Stimulated activated CD4-positive, alpha-beta T cell treated with anti-CD3 and anti-CD28 coated beads, Interleukin-12 subunit alpha, Interleukin-12 subunit beta, amount 100 ng/mL, for 24 hours (primary cell): Measurements from ENCODE around the gene RASA1.
A peak's percentile ranks its signal among the peaks of the same experiment; 100 is the strongest.
"Not testable (repeated sequence)": the region's sequence is repeated elsewhere in the genome, so short reads cannot be mapped to it uniquely, and the experiment has no call there.

Experiments used
- DNase-seq, 2 experiments: peaks; one replicate each; pipeline ENCODE4 v3.0.0-alpha.2; 2020; ENCODE audit warnings: low read depth in 2 of 2

Gene RASA1

DNA sequence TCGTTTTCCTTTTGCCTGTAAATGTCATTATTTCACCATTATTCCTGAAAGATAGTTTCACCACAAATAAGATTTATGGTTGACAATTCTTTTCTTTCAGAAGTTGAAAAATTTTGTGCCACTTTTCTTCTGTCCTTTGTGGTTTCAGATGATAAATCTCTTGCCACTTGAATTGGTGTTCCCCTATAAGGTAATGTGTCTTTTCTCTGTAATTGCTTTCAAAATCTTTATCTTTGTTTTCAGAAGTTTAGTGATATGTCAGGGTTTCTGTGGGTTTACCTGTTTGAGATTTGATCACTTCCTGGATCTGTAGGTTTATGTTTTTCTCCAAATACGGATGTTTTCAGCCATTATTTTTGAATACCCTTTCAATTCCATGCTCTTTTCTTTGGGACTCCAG lies 14.6 kb downstream of the RASA1 start:
- no peak for DNase-seq

DNA sequence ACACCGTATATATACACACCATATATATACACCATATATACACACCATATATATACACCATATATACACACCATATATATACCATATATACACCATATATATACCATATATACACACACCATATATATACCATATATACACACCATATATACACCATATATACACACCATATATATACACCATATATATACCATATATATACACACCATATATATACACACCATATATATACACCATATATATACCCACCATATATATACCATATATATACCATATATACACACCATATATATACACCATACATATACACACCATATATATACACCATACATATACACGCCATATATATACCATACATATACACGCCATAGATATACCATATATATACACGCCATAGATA lies 19.6 kb downstream of the RASA1 start:
- DNase-seq: not testable (repeated sequence)

DNA sequence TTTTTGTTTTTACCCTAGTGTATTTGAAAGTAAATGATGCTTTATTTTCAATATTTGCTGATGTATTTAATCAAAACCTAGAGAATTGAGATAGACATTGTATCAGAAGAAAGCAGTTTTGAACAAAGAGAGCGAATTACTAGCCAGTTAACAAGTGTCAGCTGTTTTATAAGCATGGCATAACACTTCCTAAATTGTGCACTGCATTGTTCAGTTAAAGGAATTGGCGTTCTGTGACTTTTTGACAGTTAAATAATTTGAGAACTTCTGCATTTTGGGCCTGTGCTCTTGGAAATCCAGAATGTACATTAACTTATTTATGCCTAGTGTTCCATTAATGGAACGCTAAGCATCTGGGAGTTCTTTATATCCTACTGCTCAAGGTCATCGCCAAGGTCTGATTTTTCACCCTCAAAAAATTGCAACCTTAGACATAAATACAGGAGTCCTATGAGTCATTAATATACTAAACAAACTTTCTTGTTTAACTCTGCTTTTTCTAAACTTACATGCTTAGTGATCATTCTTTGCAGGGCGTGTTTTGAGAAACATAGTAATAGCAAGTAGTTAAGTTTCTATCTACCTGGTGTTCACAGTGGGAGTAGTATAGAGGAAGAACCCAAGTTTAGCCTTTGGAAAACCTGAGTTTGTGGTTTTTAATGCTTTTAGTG lies 31.1 kb downstream of the RASA1 start:
- DNase-seq: no peak

- DNase-seq: no peak
These were observed 32.5 kb downstream of the RASA1 start for GRCh38 chr5:87300176-87300575.

DNA sequence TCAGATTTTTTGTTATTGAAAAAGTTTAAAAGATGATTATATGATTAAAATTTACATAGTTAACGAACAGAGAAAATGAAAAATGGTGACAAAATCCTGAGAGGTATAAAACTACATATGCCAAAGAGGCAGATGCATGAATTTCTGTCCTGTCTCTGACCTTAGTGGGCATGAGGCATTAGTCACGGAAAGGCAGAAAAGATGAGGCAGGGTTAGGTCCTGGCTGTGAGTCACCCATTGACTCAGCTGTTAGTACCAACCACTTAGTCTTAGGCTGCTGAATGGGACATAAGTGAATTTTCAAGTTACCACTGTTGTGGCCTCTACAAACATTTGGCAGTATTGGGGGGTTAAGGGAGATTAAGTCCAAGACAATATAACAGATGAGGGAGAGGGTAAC lies 33.1 kb downstream of the RASA1 start:
- peak; percentile 10 to 22 for DNase-seq

DNA sequence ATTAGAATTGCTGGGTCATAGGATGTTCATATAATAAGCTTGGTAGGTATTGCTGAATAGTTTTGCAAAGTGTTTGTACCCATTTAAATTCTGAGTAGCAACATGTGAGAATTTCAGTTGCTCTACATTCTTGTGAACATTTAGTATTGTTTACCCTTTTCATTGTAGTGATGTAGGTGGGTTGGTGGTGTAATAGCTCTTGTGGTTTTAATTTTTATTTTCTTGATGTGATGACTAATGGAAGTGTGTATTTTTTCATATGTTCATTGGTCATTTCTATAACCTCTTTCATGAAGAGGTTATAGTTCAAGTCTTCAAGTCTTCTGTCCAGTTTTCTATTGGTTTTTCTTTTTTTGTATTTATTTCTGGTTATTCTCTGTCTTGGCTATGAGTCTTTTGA lies 34.4 kb downstream of the RASA1 start:
- DNase-seq: no peak

- DNase-seq: no peak
These were observed 35.6 kb downstream of the RASA1 start for GRCh38 chr5:87303324-87303723.

GRCh38 chr5:87306090-87306489 lies 38.4 kb downstream of the RASA1 start:
- not testable (repeated sequence) for DNase-seq

DNA sequence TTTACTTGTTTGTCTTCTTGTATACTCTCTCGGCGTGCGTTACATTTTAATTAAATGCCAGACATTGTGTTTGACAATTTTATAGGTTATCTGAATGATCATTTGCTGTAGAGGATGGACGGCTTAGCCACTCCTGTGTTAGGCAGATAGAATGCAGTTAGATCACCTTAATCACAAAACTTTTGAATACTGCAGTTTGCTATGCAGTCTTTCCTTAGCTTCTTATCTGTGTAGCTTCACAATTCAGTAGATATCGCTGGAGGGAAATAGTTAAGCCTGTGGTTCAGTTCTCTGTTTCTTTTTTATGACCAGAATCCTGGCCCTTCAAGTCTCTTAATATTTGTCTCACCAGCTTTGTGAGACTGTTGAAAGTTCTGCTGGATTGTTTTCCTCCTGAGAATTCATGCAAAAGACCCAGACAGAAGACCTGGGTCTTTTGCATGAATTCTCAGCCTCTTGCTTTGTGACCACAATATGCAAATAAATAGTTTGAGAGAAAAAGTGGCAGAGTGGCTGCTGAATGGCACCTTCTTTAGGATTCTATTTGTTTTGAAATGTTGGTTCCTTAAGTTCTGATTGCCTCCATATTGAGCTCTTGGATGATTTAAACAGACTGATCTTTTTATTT lies 40.2 kb downstream of the RASA1 start:
- no peak for DNase-seq

- DNase-seq: no peak
These were observed 44.0 kb downstream of the RASA1 start for GRCh38 chr5:87311405-87312279.

DNA sequence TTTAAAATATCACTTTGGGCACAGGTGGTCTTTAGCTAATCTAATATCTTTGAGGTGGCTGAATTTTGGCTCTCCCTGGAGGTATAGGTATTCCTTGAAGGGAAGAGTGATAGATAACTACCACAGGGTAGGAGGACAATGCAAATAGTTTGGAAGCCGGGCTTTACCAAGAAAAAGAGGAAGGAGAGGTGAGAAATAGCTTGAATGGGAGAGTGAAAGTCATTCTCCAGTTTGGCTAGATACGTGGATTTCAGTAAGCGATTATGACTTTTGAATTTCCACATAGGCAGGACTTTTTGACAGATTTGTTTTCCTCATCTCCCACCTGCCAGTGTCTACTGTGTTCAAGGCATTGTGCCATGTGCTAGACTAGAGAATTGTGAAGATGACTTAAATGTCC lies 45.5 kb downstream of the RASA1 start:
- no peak for DNase-seq

DNA sequence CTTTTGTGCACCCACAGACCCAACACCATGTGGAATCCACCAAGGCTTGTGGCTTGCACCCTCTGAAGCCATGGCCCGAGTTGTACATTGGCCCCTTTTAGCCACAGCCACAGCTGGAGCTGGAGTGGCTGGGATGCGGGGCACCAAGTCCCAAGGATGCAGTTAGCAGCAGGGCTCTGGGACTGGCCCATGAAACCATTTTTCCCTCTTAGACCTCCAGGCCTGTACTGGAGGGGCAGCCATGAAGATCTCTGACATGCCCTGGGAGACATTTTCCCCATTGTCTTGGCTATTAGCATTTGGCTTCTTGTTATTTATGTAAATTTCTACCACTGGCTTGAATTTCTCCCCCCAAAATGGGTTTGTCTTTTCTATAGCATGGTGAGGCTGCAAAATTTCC lies 51.8 kb downstream of the RASA1 start:
- no peak for DNase-seq

GRCh38 chr5:87321605-87322004 lies 53.9 kb downstream of the RASA1 start:
- no peak for DNase-seq

DNA sequence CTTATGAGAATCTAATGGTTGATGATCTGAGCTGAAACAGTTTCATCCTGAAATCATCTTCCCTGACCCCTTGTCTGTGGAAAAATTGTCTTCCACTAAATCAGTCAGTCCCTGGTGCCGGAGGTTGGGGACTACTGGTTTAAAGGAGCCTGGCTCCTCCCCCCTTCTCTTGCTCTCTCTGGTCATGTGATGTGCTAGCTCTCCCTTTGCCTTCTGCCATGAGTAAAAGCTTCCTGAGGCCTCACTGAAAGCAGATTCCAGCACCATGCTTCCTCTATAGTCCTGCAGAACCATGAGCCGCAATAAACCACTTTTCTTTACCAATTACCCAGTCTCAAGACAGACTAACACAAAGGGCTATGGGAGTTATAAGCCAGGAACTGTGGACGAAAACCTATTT lies 54.7 kb downstream of the RASA1 start:
- DNase-seq: no peak

DNA sequence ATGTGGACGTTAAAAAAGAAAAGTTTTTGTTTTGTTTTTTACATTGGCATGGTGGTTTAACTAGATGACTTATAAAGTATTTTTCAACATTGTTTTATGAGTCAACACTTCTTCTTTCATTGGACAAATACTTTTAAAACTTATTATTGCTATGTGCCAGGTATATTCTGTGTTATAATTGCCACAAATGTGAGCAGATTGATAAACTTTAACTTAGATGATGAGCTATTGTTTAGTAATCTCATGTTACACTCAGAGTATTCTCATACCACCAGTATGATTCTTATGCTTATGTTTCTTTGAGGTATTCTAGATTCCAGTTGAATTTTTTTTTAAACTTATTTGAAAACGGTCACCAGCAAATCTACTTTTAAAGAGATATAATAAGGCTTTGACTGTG lies 60.3 kb downstream of the RASA1 start:
- DNase-seq: no peak

DNA sequence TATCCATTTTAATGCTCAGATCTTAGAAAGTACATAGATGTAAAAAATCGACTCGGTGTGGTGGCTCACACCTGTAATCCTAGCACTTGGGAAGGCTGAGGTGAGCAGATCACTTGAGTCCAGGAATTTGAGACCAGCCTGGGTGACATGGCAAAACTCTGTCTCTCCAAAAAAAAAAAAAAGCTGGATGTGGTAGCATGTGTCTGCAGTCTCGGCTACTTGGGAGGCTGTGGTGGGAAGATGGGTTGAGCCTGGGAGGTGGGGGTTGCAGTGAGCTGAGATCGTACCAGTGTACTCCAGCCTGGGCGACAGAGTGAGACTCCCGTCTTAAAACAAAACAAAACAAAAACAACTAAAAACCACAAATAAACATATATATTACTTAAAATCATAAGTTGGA lies 61.4 kb downstream of the RASA1 start:
- DNase-seq: no peak

DNA sequence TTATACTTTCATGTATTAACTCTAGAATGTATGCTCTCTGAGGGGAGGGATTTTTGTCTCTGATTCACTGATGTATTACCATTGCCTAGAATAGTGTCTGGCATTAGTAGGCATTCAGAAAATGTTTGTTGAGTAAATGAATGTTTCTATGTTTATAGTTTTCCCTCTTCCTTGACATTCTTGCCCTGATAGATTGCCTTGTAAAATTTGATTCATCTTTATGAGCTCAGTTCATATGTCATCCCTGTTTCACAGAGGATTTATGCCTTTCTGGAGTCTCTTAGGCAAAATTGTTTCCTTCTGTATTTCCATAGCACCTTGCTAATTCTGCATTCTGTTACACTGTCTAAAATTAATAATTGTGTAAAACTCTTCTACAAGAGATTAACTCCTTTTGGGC lies 72.3 kb downstream of the RASA1 start:
- DNase-seq: no peak

GRCh38 chr5:87340716-87341115 lies 73.0 kb downstream of the RASA1 start:
- DNase-seq: no peak

DNA sequence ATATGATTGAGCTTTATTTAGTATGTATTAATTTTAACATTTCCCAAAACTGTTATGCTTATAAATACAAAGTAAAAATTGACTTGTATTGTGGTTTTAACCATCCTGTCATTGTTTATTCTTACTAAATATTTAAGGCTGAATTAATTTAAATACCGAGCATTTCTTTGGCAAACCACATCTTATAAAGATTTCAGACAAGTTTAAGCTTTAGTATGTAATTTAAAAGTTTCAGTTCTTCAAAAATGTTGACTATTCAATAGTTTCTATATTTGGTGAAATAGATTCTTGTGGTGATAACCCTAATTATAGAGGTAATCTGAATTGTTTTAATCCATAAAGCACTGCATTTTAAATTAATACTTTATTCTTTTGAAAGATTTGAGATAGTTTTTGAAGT lies 79.6 kb downstream of the RASA1 start:
- no peak for DNase-seq

- no peak for DNase-seq
These were observed 80.2 kb downstream of the RASA1 start for GRCh38 chr5:87347841-87348240.

GRCh38 chr5:87354496-87354895 lies 86.8 kb downstream of the RASA1 start:
- DNase-seq: no peak

DNA sequence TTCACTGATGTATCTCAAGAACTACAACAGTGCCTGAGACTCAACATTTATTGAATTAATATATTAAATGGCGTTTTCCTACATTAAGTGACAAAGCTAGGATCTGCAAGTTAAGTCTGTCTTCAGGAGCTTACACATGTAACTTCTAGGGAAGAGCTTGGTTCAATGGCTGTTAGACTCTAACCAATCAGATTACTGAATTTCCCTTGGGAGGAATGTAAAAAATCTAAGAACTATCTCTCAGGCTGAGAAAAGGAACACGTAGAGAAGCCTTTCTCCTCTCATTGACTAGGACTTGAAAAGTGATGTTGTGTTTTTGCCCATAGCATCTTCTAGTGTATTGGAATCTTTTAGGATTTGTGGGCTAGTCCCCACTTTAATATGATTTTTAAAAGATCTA lies 91.4 kb downstream of the RASA1 start:
- no peak for DNase-seq

- no peak for DNase-seq
These were observed 92.4 kb downstream of the RASA1 start for GRCh38 chr5:87360132-87360531.
